RWPE2 (cell line): ENCODE measurements around the gene SEL1L.
"Not testable (repeated sequence)": the region's sequence is repeated elsewhere in the genome, so short reads cannot be mapped to it uniquely, and the experiment has no call there.

Source experiments
- ATAC-seq: fragments of 200-7000 bp; cut with Tn5 transposase; 3 replicates; pipeline ENCODE4 v1.9.1; 2021; ENCODE audit warnings: low read depth
- DNase-seq: peaks from one replicate; pipeline ENCODE4 v3.0.0-alpha.2; 2020; ENCODE audit warnings: low spot score
- H3K27ac ChIP-seq: fragments of 450-650 bp; 2 replicates; pipeline ENCODE4 v1.5.1; 2017; ENCODE audit warnings: mild to moderate bottlenecking; ENCODE audit not compliant: poor library complexity, severe bottlenecking
- H3K27me3 ChIP-seq: fragments of 250-450 bp; sonication (Bioruptor Pico); 2 replicates; pipeline ENCODE4 v1.5.1; 2021; ENCODE audit warnings: mild to moderate bottlenecking, moderate library complexity; ENCODE audit not compliant: insufficient read depth, poor library complexity, severe bottlenecking
- H3K36me3 ChIP-seq: fragments of 250-450 bp; sonication (Bioruptor Pico); 2 replicates; pipeline ENCODE4 v1.5.1; 2020; ENCODE audit warnings: low read depth, mild to moderate bottlenecking, moderate library complexity
- H3K4me1 ChIP-seq: fragments of 250-450 bp; sonication (Bioruptor Pico); 2 replicates; pipeline ENCODE4 v1.5.1; 2021; ENCODE audit warnings: mild to moderate bottlenecking, moderate library complexity; ENCODE audit not compliant: insufficient read depth, poor library complexity, severe bottlenecking
- H3K4me3 ChIP-seq: fragments of 250-450 bp; sonication (Bioruptor Pico); 2 replicates; pipeline ENCODE4 v1.5.1; 2021; ENCODE audit warnings: mild to moderate bottlenecking, moderate library complexity; ENCODE audit not compliant: severe bottlenecking
- H3K9me3 ChIP-seq: fragments of 250-450 bp; sonication (Bioruptor Pico); 2 replicates; pipeline ENCODE4 v1.5.1; 2021; ENCODE audit warnings: mild to moderate bottlenecking, moderate library complexity; ENCODE audit not compliant: severe bottlenecking
- TF ChIP-seq, protein P1 (sequence below): fragments of 450-650 bp; IDR thresholded peaks from one replicate; pipeline ENCODE4 v1.5.1; 2017; ENCODE audit warnings: mild to moderate bottlenecking, moderate library complexity; ENCODE audit not compliant: poor library complexity, severe bottlenecking

Gene SEL1L

DNA sequence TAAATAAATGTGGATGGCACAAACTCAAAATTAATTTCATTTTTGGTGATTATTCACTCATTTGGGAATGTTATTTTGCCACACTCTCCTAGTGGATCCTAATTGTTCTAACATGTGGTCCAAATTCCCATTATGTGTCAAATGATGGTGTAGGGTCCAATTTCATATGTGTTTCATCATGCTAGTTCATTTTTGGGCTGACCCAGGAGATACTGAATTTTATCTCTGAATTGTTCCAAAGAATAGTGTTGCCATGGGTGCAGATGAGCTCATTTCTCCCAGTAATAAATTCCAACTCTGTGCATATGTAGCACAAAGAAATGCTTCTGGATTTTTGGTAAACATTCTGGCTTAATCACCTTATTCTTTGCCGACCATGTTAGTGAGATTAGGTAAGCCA lies 23.5 kb upstream of the SEL1L start:
- Histone ChIP-seq H3K4me3 (no peak overlapping the region), H3K27me3 (no peaks in the 10 kb centered on the region), H3K4me1 (no peaks in the 10 kb centered on the region), H3K36me3 (no peaks in the 10 kb centered on the region), H3K27ac (no peak overlapping the region), H3K9me3 (no peaks in the 10 kb centered on the region)
- TF ChIP-seq, protein P1, sequence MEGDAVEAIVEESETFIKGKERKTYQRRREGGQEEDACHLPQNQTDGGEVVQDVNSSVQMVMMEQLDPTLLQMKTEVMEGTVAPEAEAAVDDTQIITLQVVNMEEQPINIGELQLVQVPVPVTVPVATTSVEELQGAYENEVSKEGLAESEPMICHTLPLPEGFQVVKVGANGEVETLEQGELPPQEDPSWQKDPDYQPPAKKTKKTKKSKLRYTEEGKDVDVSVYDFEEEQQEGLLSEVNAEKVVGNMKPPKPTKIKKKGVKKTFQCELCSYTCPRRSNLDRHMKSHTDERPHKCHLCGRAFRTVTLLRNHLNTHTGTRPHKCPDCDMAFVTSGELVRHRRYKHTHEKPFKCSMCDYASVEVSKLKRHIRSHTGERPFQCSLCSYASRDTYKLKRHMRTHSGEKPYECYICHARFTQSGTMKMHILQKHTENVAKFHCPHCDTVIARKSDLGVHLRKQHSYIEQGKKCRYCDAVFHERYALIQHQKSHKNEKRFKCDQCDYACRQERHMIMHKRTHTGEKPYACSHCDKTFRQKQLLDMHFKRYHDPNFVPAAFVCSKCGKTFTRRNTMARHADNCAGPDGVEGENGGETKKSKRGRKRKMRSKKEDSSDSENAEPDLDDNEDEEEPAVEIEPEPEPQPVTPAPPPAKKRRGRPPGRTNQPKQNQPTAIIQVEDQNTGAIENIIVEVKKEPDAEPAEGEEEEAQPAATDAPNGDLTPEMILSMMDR, result no peak
- DNase-seq (no peak), ATAC-seq (no peak)

DNA sequence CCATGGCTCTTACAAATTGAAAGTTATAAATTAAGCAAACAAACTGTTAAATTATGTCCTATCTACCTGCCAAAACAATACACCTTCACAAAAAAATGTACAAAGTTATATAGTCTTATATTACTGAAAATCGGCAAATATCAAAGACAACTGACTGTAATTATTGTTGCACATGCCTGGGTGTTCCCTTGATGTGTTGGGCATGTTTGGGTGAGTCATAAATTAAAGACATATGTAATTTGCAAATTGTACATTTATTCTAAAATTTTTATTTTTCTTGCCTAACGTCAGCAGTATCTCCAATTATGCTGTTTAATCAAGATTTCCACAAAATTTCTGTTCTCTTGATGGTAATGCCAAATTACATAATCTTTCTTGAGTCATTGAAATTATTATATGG lies 22.0 kb upstream of the SEL1L start:
- no peaks in the 10 kb centered on the region for H3K9me3 ChIP-seq
- H3K27me3 ChIP-seq, result no peaks in the 10 kb centered on the region
- H3K4me1 ChIP-seq, result peaks cover 4% of the 10 kb centered on the region
- no peak overlapping the region for H3K4me3 ChIP-seq
- ATAC-seq, result no peak
- no peaks in the 10 kb centered on the region for H3K36me3 ChIP-seq
- TF ChIP-seq, protein P1, result no peak
- no peak for DNase-seq
- H3K27ac ChIP-seq, result no peak overlapping the region

DNA sequence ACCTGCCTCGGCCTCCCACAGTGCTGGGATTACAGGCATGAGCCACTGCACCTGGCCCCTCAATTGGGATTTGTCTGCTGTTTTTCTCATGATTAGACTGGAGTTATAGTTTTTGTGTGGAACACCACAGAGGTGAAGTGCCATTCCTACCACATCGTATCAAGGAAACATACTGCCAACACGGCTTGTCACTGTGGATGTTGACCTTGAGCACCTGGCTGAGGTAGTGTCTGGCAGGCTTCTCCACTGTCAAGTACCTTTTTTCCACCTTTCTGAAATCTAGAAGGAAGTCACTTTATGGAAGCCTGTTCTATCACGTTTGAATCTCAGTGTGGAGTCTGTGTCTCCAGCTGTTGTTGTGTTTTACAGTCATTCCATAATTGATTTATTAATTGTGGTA lies 21.4 kb upstream of the SEL1L start:
- no peak for ATAC-seq
- no peak for DNase-seq
- TF ChIP-seq, protein P1, result no peak
- Histone ChIP-seq H3K9me3 (no peaks in the 10 kb centered on the region), H3K27me3 (no peaks in the 10 kb centered on the region), H3K4me1 (peaks cover 4% of the 10 kb centered on the region), H3K27ac (no peak overlapping the region), H3K36me3 (no peaks in the 10 kb centered on the region), H3K4me3 (no peak overlapping the region)

DNA sequence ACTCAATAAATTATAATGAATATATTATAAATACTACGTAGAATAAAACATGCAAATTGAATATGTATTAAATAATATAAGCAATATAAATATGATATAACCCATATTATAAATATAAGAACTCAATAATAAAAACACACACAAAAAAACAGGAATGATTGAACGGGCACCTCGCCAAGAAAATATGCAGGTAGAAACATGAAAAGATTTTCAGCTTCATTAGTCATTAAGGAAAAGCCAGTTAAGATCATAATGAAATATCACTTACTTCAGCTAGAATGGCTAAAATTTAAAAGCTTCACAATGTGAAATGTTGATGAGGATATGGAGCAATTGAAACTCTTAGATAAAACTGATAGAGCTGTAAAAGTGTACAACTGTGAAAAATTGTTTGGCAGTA lies 17.8 kb upstream of the SEL1L start:
- peaks cover 4% of the 10 kb centered on the region for H3K4me1 ChIP-seq
- H3K4me3 ChIP-seq, result no peak overlapping the region
- H3K27ac ChIP-seq, result no peak overlapping the region
- DNase-seq, result no peak
- no peaks in the 10 kb centered on the region for H3K27me3 ChIP-seq
- H3K9me3 ChIP-seq, result no peaks in the 10 kb centered on the region
- TF ChIP-seq, protein P1, result no peak
- 0 out of 3 replicates have a peak, but pooled peaks have one; percentile 25 for ATAC-seq
- no peaks in the 10 kb centered on the region for H3K36me3 ChIP-seq

DNA sequence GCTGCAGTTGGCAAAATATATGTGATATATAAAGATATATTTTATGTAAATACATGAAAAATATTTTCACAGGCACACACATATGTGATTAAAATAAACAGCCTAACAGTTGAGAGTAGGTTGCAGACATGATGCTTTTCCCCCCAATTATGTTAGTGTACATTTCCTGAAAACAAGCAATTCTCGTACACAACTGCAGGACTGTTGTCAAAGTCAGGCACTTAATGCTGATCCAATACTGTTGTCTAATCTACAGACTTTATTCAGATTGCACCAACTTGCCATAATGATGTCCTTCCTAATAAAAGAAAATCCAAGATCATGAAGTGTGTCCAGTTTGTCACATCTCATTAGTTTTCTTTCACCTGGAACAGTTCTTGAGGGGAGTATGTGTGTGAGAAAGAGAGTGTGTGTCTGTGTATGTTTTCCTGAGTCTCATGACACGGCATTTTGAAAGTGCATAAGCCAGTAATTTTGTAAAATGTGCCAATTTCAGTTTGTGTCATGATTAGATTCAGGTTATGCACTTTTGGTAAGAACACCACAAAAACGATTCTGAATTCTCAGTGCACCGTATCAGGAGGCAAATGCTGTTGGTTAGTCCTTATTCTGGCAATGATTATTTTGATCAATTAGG lies 16.5 kb upstream of the SEL1L start:
- H3K27ac ChIP-seq, result no peak overlapping the region
- peaks cover 4% of the 10 kb centered on the region for H3K4me1 ChIP-seq
- no peaks in the 10 kb centered on the region for H3K27me3 ChIP-seq
- ATAC-seq (no peak), DNase-seq (no peak)
- TF ChIP-seq, protein P1, result no peak
- H3K4me3 ChIP-seq, result no peak overlapping the region
- H3K9me3 ChIP-seq, result no peaks in the 10 kb centered on the region
- no peaks in the 10 kb centered on the region for H3K36me3 ChIP-seq

DNA sequence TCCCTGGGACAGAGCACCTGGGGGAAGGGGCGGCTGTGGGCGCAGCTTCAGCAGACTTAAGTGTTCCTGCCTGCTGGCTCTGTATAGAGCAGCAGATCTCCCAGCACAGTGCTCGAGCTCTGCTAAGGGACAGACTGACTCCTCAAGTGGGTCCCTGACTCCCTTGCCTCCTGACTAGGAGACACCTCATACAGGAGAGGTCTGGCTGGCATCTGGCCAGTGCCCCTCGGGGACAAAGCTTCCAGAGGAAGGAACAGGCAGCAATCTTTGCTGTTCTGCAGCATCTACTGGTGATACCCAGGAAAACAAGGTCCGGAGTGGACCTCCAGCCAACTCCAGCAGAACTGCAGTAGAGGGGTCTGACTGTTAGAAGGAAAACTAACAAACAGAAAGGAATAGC lies 7.6 kb upstream of the SEL1L start:
- H3K4me3 ChIP-seq, DNase-seq, ATAC-seq, H3K9me3 ChIP-seq, H3K4me1 ChIP-seq, H3K36me3 ChIP-seq, H3K27ac ChIP-seq: not testable (repeated sequence)
- peaks cover 23% of the 10 kb centered on the region for H3K27me3 ChIP-seq
